Femur (tissue), 1 donor: ENCODE results near the gene C16orf90.
"Not testable (repeated sequence)": the region's sequence is repeated elsewhere in the genome, so short reads cannot be mapped to it uniquely, and the experiment has no call there.

ENCODE experiments used
- DNase-seq: peaks from one replicate; pipeline ENCODE4 v3.0.0-alpha.2; 2017

The C16orf90 gene

GRCh38 chr16:3511286-3512180 lies 16.2 kb upstream of the C16orf90 start:
- DNase-seq: no peak

DNA sequence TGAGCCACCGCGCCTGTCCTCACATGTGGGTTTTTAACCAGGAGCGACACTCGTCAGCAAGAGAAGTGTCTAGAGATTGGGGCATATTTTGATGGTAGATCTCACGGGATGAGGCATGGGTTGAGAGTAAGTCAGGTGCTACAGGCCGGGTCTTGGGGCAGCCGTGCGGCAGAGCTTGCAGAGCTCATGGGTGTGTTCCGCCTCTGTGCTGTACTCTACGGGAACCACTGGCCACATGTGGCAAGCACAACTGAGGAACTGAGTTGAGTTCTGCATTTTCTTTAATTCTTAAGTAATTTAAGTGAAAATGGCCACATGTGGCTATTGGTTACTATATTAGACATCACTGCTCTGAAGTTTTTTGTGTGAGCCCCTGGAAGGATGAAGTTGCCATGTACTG lies 15.1 kb upstream of the C16orf90 start:
- DNase-seq: no peak

DNA sequence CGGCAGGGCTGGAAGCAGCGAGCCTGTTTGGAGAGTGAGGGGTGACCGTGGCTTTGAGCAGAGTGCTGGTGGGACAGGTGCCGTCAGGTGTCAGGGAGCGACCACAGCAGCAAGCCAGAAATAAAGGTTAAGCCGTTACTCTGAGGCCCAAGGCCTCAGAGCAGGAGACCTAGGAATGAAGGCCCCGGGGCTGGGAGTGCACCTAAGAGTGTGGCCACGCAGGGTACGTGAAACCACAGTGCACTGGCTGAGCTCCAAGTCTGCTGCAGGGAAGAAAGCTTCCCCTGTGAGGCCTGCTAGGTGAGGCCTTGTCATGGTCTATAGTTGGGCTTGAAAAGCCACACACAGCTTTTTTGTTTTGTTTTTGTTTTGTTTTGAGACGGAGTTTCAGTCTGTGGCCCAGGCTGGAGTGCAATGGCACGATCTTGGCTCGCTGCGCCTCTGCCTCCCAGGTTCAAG lies 14.2 kb upstream of the C16orf90 start:
- no peak for DNase-seq

- DNase-seq: no peak
Observed at GRCh38 chr16:3508736-3509135, 13.4 kb upstream of the C16orf90 start.

- no peak for DNase-seq
Observed at GRCh38 chr16:3503523-3503922, 8.2 kb upstream of the C16orf90 start.

DNA sequence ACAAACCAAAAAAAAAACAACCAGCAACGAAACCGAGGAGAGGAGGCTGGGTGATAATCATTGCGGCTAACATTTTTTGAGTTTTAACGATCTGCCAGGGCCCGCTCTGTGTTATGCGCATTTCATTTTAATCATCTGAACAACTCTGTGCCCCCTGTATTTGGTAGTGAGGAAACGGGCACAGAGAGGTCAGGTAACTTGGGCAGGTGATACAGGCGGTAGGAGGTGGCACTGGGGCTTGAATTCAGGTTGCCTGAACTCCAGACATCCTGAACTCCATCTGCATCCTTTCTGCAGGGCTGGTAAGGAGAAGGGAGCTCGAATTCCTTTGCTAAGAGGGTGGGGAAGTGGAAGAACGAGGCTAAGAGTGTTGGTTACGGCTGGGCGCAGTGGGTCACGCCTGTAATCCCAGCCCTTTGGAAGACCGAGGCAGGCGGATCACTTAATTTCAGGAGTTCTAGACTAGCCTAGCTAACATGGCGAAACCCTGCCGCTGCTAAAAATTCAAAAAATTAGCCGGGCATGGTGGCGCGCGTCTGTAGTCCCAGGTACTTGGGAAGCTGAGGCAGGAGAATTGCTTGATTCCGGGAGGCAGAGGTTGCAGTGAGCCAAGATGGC lies 6.6 kb upstream of the C16orf90 start:
- no peak for DNase-seq

- DNase-seq: not testable (repeated sequence)
Observed at GRCh38 chr16:3501412-3501761, 6.1 kb upstream of the C16orf90 start.

GRCh38 chr16:3498988-3499387 lies 3.7 kb upstream of the C16orf90 start:
- no peak for DNase-seq

DNA sequence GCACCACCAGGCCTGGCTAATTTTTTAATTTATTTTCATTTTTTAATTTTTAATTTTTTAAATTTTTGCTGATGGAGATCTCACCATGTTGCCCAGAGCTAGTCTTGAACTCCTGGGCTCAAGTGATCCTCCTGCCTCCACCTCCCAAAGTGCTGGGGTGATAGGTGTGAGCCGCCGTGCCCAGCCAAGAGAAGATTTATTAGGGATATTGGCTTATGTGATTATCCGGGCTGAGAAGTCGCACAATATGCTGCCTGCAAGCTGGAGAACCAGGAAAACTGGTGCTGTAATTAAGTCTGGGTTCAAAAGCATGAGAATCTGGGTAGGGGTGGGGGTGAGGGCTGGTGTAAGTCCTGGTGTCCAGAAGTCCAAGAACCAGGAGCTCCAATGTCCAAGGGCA lies 2.5 kb upstream of the C16orf90 start:
- no peak for DNase-seq

DNA sequence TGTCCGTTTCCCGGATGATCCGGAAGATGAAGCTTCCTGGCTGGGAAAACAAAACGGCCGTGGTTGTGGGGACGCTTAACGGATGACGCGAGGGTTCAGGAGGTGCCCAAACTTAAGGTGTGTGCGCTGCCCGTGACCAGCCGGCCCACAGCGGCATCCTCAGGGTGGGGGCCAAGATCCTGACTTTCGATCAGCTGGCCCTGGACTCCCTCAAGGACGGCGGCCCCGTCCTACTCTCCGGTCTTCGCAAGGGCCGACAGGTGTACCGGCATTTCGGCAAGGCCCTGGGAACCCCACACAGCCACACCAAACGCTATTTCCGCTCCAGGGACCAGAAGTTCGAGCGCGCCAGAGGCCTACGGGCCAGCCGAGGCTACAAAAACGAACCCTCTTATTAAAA lies 1.1 kb upstream of the C16orf90 start:
- DNase-seq: no peak

- DNase-seq: no peak
Observed at GRCh38 chr16:3494386-3494973, 809 bp downstream of the C16orf90 start.

GRCh38 chr16:3492356-3492755 lies 2.9 kb downstream of the C16orf90 start:
- no peak for DNase-seq

GRCh38 chr16:3490911-3491629 lies 4.2 kb downstream of the C16orf90 start:
- no peak for DNase-seq

DNA sequence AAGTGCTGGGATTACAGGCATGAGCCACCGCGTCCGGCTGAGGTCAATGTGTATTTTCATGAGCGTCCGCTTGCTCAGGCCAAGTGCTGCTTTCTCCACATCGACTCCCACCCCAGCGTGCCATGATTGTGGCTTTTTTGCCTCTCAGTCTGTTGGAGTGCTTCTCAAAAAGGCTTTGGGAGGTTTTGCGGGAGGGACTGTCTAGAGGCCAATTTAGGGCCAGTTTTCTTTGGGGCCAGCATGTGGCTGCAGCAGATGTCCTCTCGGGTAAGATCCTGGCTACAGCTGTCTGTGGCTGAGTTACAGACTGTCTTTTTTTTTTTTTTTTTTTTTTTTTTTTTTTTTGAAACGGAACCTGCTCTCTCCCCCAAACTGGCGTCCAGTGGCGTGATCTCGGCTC lies 6.5 kb downstream of the C16orf90 start:
- no peak for DNase-seq

GRCh38 chr16:3487521-3488410 lies 7.5 kb downstream of the C16orf90 start:
- DNase-seq: no peak

DNA sequence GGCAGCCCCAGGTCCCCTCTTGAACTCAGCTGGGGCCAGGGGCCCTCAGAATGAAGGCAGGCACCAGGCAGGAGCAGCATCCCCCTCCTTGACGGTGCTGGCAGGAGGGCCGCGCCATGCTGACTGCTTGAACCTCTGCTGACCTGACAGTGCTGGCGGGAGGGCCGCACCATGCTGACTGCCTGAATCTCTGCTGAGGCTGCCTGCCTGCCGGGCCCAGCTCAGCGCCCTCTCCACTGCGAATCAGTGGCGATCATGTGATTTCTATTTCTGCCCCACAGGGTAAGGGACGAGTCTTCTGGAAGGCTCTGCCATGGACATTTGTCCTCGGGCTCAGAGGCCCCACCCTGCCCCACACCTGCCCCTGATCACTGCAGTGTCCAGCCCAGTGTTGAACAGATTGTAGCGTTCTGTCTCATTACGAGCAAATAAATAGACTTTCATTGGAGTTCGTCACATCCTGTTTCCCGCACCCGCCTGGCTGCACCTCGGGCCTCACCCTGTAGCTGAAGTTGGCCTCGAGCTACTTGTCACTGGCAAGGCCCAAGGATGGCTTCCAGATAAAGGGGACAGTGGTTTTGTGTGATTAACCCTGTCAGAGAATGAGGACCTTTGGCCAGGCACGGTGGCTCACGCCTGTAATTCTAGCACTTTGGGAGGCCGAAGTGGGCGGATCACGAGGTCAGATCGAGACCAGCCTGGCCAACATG lies 8.6 kb downstream of the C16orf90 start:
- no peak for DNase-seq

- no peak for DNase-seq
Observed at GRCh38 chr16:3485821-3486505, 9.3 kb downstream of the C16orf90 start.

DNA sequence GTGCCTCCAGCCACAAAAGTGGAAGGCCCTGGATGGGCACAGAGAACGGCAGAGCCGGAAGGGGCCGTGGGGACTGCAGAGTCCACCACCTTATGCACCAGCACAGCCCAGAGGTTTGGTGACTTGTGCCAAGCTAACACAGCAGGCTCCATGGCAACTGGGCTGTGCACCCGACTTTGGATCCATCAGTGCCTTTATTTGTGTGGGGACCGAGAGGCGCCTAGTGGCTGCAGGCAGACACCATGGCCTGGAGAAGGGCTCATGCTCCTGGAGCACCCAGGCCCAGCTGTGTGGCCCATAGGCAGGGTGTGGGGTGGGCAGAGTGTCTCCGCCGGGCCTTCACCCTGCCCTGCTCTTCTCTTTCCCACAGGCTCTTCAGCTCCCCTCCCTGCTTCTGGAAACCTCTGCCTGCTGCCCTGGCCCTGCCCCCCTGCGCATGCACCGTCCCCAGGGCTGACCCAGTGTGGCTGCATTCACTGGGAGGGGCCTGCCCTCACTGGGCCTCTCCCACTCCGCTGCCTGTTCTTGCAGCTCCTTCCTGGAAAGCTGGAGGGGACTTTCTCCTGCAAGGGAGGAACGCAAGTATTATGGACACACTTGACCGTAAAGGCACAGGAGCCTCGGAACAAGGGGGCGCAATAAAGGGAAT lies 10.1 kb downstream of the C16orf90 start:
- DNase-seq: no peak

- DNase-seq: no peak
Observed at GRCh38 chr16:3484318-3485096, 10.8 kb downstream of the C16orf90 start.
